GM21576 (cell line): ENCODE measurements around the gene PAX3.

Experiments used
- ATAC-seq: cut with Tn5 transposase; IDR thresholded peaks from one replicate; pipeline ENCODE4 v1.9.1; 2021; ENCODE audit warnings: mild to moderate bottlenecking, moderate library complexity; ENCODE audit not compliant: unreplicated experiment

PAX3 gene

DNA sequence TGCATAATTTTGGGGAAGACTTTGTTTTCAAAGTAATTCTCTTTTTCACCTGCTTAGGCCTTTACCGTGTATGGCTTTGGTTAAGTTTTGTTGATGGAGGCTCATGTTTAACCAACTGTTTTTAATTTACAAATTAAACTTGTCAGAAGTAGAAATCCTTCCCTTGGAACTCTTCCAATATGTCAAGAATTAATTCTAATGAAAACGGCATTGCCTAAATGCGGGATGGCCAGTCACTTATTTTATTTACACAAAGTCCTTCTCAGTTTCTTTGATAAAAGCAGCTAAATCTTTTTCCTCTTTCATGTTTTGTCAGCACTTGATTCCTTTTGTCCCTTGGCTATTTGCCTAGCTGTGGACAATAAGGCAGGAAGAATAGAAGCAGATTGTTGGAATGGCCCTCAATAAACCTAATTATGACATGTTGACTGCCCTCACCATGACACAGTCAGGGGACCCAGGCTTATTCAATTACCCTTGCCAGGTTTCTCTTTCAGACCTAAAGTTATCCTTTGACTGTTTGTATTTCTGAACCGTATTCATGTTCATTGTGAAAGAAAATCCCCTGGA lies 26.3 kb downstream of the PAX3 start:
- ATAC-seq = no peak

DNA sequence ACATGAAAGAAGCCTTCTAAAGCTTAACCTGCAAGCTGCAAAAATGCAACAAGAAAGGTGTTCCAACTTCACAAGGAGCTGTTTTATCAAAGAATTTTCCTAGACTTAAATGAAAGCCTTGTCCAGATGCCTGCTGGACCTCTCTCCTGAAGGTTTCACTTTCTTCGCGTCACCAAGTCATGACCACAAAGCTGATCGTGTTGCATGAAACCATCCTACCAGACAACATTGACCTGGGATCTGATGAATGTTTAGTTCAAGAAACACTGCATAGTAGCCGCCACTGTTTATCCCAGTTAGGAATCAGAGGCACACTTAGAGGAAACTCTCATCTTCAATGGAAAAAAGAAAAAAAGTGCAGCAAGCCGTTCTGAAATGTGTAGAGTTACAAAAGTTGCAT lies 26.9 kb downstream of the PAX3 start:
- no peak for ATAC-seq

DNA sequence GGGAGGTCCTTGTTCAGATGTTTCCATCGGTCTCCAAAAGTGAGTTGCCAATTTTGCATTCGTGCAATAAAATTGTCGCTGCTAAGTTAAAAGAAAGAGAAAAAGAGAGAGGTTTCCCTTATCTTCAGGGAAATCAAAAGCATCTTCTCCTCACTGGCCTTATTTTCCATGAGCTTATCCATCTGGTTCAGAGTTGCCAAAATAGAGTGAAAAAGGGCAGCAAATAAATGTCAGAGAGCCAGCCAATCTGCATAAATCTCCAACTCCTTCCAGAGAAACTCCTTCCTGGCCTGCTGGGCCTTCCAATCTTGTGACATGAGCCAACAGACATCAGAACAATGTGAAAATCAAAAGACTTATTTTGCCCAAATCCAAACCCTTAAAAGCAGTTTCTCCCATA lies 28.4 kb downstream of the PAX3 start:
- no peak for ATAC-seq

DNA sequence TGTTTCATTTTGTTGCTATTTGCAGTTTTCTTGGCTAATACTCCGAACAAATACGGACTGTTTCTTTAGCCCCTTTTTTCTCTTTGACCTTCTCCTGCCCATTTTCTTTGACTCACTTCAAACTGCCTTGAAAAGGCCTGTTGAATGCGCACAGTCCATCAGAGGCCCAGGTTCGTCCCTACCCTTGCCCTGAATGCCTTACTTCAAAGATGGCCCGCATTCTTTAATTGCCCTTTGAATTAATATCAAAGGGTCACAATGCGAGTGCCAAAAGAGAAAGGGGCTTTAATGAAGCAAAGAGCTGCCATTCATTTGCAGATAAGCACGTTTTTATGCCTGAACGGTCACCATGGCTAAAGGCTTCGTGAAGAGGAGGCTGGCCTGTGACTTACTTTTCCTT lies 29.7 kb downstream of the PAX3 start:
- no peak for ATAC-seq

DNA sequence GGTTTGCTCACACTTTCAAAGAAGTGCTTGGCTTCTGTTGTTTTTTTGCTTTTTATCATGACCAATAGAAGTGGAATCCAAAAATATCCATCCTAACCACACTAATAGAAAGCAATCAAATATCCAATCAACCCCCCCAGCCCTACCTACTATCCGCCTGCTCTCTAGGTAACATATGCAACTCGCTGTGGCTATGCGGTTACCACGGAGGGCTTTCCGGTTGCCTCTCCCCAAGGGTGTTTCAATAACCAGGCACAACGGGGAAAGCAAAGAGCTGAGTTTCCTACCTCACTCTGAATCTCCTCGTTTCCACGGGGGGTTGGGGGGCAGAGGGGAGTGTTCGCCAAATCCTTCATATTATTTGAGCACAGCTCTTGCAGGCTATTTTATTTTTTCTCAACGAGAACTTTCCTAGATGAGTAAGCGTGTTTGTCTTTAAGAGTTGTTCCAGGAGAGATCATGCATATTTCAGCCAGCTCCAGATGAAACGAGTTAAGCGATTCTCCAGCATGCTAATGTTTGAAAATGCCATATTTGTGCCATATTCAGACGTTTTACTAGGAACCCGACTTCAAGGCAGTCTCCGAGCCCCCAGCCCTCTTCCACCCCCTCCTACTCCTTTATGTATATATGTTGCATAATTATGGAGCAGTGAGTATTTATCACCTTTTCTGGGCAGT lies 30.3 kb downstream of the PAX3 start:
- ATAC-seq = no peak

DNA sequence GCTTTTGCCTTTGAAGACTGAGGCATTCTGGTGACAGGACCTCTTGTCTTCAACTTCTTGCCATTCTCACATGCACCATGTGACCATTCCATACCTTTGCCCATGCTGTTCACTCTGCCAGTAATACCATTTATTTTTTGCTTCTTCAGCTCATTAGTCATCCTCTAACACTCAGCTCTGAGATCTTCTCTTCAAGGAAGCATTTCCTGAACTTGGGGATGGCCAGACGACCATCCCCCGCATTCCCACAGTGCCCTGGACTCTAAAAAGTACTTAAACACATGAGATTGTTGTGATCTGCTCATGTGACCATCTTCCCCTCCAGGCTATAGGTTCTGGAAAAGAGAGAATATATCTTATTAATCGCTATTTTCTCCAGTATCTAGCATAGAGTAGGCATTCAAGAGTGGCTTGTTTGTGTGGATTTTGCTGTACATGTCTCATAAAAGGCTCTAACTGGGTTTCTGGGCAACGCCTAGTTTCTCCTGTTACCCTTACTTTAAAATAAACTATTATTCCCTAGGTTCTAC lies 33.9 kb downstream of the PAX3 start:
- ATAC-seq = no peak

DNA sequence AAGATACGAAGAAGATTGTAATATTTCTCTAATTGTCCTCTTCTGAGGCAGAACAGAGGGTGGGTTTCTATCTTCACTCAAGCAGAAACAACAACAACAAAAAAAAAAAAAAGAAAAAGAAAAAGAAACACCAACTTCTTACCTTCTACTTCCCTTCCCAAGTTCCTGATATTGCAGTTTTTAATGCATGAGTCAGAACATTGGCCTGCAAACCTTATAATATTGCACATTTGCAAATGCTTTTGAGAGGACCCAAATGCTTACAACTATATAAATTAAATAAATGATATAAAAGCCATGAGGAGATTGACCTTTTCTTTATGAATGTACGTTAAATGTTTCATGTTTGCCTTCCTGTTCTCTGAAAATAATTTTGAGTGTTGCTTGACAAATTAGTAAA lies 37.3 kb downstream of the PAX3 start:
- ATAC-seq = no peak

DNA sequence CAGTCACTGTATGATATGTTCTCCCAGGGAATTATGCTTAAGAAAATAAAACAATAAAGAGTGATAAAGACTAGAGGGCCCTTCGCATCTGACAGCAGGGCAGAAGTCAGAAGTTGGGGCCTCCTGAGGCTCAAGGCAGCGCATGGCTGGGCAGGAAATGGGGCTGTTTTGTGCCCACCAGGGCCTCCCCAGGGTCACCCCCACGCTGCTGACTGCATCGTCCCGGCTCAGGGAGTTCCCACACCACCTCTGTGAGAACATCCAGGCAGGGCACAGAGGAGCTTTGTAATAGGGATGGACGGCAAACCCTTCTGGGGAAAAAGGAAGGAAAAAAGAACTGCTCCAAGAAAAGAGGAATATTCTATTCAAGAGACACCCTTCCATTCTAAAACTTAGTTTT lies 41.2 kb downstream of the PAX3 start:
- ATAC-seq = no peak

DNA sequence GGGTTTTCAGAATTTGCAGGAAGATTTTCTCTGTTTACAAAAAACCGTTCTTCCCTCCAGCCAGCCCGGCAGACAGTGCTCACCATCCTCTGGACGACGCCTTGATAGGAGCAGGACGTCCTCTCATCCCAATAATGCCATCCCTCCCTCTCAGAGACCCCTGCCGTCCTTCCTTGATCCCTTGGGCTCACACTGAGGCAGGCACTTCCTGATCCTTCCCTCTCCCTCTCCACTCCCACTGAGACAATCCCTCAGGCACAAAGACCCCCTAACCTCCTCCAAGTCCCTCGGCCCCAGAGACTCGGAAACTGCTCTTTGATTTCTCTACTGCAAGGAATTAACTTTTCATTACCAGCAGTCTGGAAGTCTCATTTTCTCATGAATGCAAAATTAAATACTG lies 42.5 kb downstream of the PAX3 start:
- no peak for ATAC-seq

DNA sequence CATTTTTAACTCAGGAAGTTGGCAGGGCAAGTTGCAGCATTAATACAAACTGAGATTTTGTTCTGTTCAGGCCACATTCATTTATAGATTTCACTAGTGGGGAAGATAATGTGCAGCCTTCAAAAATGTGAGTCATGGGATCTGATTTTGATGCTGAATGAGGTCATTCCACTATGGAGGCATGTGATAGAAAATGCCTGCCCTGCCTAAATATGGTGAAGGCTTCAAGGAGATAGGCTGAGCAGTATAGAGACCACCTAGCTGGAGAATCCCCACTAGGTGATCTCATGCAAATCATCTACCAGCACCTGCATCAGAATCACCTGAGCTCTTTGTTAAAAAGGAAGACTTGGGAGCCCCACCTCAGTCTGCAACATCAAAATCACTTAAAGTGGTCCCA lies 43.7 kb downstream of the PAX3 start:
- no peak for ATAC-seq

DNA sequence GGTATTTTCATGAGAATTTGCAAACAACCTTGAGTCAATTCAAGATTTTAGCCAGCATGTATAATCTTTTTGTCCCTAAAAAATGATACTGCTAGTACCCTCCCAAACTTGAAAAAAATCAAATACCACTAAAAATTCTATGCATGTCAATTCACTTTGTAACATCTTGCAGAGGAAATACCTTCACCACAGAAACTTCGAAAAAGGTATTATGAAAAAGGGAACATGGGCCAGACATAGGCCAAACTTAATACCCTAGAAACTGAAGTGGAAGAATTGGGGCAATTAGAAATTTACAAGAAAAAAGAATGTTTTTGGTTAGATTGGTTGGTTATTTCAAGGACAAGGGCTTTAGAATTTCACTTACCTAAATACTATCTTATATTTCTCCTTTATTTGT lies 48.5 kb downstream of the PAX3 start:
- ATAC-seq = no peak

DNA sequence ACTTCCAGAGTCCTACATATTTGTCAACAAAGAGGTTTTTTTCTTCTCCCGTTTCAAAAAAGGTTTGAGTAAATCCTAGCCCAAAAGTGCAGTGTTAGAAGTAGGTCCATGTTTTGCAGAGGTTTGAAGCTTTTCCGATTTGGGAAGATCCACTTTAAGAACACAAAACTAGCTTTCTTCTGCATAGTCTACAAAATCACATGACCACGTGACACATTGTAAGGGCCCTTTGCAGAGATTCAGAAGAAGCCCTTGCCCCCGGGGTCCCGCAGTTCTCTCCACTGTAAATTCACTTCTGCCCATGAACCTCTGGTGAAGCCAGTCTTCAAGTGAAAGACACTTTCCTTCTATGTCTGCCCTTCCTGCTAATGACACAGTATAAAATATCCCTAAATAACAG lies 49.4 kb downstream of the PAX3 start:
- no peak for ATAC-seq

DNA sequence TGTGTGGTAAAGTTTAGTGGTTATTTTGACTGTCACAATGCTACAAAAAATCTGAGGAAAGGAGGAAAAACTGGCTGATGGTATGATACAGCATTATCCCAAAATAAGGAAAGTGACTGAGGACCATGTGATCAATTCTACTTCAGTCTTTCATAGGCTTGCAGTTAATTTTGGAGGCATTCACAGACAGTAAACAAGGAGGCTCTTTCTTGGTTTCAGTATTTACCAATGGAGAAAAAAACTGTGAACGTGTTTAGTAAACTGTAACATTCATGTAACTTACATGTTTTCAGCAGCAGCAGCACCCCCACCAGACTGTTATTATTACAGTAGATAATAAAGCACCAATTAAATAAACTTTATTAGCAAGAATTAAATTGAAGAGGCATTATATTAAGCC lies 50.0 kb downstream of the PAX3 start:
- ATAC-seq = no peak

DNA sequence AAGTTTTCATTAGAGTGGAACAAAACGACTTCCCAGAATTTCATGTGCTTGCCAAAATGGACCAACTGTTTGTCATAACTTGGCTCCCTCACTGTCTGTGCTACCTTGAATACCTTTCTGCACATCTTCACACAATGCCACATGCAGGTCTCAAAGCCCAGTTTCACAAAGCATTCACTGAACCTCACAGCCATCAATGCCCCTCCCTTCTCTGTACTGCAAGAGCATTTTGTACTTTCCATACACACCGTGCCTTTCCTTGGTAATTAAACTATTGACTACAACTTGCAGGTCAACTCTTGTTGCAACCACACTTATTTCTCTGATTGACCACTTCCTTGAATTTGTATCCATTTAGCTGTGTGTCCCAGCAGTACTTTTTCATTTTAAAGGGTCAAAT lies 50.5 kb downstream of the PAX3 start:
- no peak for ATAC-seq

DNA sequence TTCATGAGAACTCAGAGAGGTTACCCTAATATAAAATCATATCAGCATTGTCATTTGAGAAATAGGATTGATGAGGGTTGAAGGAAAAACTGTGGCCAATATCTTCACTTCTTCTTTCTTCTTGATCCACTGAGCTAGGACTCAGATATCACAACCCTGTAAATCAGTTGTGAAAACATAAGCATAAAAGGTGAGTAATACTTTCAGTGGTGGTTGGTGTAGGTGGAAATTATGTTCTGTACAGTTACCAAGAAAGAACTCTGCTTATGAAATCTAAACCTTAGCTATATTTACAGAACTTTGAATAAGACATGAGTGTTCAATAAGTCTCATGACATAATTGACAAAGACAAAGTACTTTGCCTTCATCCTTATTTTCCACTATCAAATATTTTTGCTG lies 56.3 kb downstream of the PAX3 start:
- no peak for ATAC-seq

DNA sequence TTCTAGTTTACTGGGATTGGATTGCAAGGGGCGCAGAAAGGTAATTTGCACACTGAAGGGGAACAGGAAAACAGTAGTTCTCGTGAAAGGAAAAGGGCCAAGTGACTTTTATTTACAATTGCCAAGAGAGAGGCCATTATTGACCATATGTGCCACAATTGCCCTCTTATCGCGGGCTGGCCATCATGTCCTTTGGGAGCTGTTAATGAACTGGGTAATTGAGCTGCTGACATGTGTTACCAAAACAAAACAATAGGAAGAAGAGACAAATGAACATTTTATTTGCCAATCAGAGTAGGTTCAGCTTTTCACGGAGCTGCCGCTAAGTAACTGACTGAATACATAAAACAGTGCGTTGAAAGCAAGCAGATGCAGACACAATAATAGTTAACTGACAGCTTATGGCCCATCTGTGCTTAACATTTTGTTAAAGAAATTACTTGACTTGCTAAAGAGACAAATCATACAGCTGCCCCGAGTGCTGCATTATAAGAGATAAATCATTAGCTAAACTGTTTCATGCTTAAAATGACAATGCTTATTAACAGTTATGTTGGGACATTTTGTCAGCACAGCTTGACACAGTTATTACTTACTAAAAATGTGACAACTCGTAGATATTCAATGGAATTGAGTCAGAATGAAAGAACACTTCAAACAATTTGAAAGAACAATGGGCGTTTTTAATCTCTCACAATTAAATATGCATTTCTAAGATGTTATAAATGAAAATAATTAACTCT lies 57.5 kb downstream of the PAX3 start:
- ATAC-seq = no peak

DNA sequence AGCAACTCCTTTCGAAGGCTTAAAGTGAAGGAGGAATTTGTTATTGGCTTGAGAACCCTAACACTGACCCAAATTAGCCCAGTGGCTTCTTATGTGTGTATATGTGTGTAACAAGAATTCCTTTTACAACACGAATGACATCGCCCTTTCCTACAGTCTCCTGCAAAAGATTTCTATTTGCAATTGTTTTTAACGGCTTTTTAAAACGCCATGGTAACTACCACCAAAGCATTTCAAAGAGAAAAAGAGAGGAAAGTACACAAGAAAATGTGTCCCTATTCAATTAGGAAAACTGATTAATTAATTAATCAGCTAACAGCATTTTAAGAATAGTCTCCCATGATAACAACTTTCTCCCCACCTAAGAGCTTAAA lies 58.1 kb downstream of the PAX3 start:
- ATAC-seq = no peak

DNA sequence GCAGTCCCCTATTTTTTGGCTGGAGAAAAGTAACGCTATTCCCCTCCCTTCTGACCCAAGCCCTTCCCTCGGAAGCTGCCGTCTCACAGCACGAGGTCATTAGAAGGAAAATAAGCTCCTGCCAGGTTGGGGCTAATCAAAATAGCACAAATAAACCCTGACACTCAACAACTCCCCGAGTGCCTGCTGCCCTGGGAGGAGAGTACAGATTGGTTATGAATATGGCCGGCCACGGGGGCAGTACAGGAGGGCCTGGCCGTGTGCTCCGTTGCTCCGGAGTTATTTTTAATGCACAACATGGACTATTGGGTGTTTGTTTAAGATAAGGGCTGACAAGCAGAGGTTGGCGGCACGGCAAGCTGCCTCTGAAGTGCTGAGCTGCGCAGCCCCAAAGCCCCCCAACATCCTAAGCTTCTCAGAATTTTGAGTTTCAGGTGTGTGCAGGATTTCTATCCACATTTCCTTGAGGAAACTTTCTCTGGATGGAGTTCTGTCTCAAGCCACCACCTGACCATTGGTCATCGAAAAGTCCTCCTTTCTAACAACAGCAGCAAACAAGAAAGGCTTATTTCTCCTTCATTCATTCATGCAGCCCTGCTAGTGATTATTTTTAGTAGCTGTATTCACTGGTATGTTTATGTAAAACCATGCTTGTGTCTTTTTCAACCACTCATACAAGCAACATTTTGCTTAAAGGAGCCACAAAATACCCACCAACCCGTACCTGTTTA lies 58.7 kb downstream of the PAX3 start:
- ATAC-seq = no peak

DNA sequence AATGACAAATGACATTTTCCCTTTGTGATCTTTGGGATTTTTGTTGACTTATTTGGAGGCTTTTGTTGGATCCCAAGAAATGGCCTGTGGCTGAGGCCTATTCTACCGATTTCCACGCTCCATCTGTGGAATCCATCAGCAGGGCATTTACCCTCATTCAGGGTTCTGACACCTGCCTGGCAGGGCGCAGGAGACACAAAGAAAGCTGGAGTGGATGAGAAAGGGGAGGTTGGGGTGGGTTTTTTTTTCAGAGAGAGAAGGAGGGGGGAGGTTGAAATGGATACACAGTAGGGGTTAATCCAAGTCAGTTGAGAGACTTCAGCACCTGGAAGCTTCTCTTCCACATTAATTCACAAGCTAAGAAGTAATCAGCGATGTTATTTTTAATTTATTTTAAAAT lies 59.7 kb downstream of the PAX3 start:
- ATAC-seq = no peak

DNA sequence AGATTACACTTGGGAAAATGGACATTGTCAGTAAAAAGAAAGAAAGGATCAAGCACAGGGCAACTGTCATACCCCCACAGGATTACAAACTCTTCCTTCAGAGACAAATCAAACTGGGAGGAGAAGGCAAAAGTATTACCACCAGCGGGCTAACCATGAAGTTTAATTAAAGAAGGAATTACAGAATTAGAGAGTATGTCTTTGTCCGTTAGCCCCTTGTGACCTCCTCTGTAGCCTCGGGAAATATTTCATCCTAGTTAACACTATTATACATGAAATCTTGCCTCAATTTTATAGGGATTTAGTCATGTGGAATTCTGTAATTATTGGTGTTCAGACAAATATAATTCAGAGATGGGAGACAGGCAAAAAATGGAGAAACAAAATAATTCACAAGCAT lies 60.7 kb downstream of the PAX3 start:
- ATAC-seq = no peak

DNA sequence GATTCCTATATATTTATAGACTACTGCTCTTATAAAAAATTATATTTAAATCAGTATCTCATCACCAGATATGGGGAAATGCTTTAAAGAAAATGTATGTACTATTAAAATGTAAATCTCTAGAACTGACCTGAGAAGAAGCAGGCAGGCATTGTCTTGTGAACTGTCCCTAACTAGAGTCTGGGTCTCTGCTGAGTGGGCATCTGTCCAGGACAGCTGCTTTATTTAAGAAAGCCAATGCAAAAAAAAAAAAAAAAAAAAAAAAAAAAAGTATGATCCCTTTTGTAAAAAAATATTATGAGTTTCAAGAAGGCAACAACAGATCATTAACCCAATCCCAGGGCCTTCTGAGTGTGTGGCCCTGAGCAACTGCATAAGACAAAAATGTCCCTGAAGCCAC lies 66.0 kb downstream of the PAX3 start:
- ATAC-seq = no peak

DNA sequence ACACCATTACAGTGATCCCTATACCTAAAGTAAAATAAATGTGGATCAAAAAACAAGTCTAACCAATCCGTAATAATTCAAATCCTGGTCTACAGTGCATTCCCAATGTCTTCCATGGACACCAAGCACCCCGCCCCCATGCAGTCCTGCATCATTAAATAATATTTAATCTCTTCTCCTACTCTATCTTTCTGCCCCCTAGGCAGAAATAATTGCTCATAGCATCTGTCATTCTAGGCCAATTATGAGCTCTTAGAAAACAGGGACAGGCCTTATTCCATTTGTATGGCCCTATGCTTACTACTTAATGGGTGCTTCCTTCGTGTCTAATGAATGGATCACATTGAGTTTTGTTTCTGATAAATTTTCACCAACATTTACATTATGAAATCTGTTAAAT lies 66.4 kb downstream of the PAX3 start:
- no peak for ATAC-seq
